ENCODE measurements around the gene PRICKLE2. TPM values are rescaled to one million over a fixed set of nuclear protein-coding genes. Genes with fewer than 3 reads are reported as not detected.

Gene PRICKLE2
- total RNA-seq, 4 donors from 2014 or later = 26.2 to 87.3 (median 47.9) TPM

- intact Hi-C loops (cut with DNase I; ENCODE audit: low total_unique reads) = no loop called here
- Histone ChIP-seq H3K27ac (peak overlapping the region; percentile 21 to 30), H3K4me1 (peaks cover 5 to 12% of the 10 kb centered on the region in 2 donors), H3K9me3 (no peaks in the 10 kb centered on the region), H3K4me3 (no peak overlapping the region), H3K27me3 (no peaks in the 10 kb centered on the region), H3K36me3 (no peaks in the 10 kb centered on the region)
- DNase-seq = no peak
- TF ChIP-seq CTCF (IDR thresholded peaks at IDR 0.05) (no peak), POLR2A (IDR thresholded peaks at IDR 0.05) (no peak)
Observed at GRCh38 chr3:64259636-64260035, 34.4 kb upstream of the PRICKLE2 start.

GRCh38 chr3:64257100-64257755 is 32.0 kb upstream of the PRICKLE2 start:
- Histone ChIP-seq H3K27ac (no peak overlapping the region), H3K4me1 (peaks cover 0 to 5% of the 10 kb centered on the region in 2 donors), H3K4me3 (no peak overlapping the region), H3K27me3 (no peaks in the 10 kb centered on the region), H3K9me3 (no peaks in the 10 kb centered on the region), H3K36me3 (no peaks in the 10 kb centered on the region)
- no peak for DNase-seq
- intact Hi-C loops (cut with DNase I; ENCODE audit: low total_unique reads) = no loop called here
- TF ChIP-seq CTCF (IDR thresholded peaks at IDR 0.05) = no peak
- no peak for TF ChIP-seq POLR2A (IDR thresholded peaks at IDR 0.05)

GRCh38 chr3:64255741-64256340 is 30.6 kb upstream of the PRICKLE2 start:
- intact Hi-C loops (cut with DNase I; ENCODE audit: low total_unique reads) = no loop called here
- H3K4me3 ChIP-seq = no peak overlapping the region
- no peak for DNase-seq
- H3K27me3 ChIP-seq = no peaks in the 10 kb centered on the region
- TF ChIP-seq CTCF (IDR thresholded peaks at IDR 0.05) (no peak), POLR2A (IDR thresholded peaks at IDR 0.05) (no peak)
- H3K36me3 ChIP-seq = no peaks in the 10 kb centered on the region
- peaks cover 0 to 5% of the 10 kb centered on the region in 2 donors for H3K4me1 ChIP-seq
- no peaks in the 10 kb centered on the region for H3K9me3 ChIP-seq
- H3K27ac ChIP-seq = no peak overlapping the region

GRCh38 chr3:64254443-64254842 is 29.2 kb upstream of the PRICKLE2 start:
- no peak overlapping the region for H3K4me3 ChIP-seq
- no peak for DNase-seq
- no peaks in the 10 kb centered on the region for H3K36me3 ChIP-seq
- no peak overlapping the region for H3K27ac ChIP-seq
- H3K27me3 ChIP-seq = no peaks in the 10 kb centered on the region
- H3K4me1 ChIP-seq = no peaks in the 10 kb centered on the region
- H3K9me3 ChIP-seq = no peaks in the 10 kb centered on the region
- no peak for TF ChIP-seq POLR2A (IDR thresholded peaks at IDR 0.05)
- no peak for TF ChIP-seq CTCF (IDR thresholded peaks at IDR 0.05)
- intact Hi-C loops (cut with DNase I; ENCODE audit: low total_unique reads) = no loop called here

GRCh38 chr3:64253689-64254088 is 28.4 kb upstream of the PRICKLE2 start:
- H3K4me3 ChIP-seq = no peak overlapping the region
- no peaks in the 10 kb centered on the region for H3K36me3 ChIP-seq
- no peaks in the 10 kb centered on the region for H3K27me3 ChIP-seq
- no peak overlapping the region for H3K27ac ChIP-seq
- H3K9me3 ChIP-seq = no peaks in the 10 kb centered on the region
- TF ChIP-seq CTCF (IDR thresholded peaks at IDR 0.05) = no peak
- TF ChIP-seq POLR2A (IDR thresholded peaks at IDR 0.05) = no peak
- H3K4me1 ChIP-seq = no peaks in the 10 kb centered on the region
- no peak for DNase-seq
- intact Hi-C loops (cut with DNase I; ENCODE audit: low total_unique reads) = no loop called here
